GM13977 (cell line): ENCODE measurements around the gene MTG1.

ENCODE experiments used
- DNase-seq: peaks from one replicate; pipeline ENCODE4 v3.0.0; 2012; ENCODE audit warnings: low spot score
- in situ Hi-C: fragments of 300-500 bp; cut with MboI; formaldehyde crosslinking; loops from one replicate; pipeline ENCODE4 v1.12.0; 2022; ENCODE audit warnings: low sequenced_read_pairs, low pct_unique_long_range_greater_than_20kb, mixed read lengths, inconsistent platforms; ENCODE audit not compliant: unreplicated experiment
- TF ChIP-seq, protein P1 (sequence below): IDR thresholded peaks from 2 replicates; pipeline ENCODE4 v1.5.1; 2012; ENCODE audit warnings: mild to moderate bottlenecking, control low read depth; ENCODE audit not compliant: insufficient read depth; ENCODE audit errors: extremely low read depth, missing control alignments

Gene MTG1

GRCh38 chr10:133455611-133456031, 61.7 kb downstream of the MTG1 start:
- in situ Hi-C loops, result no loop called here

GRCh38 chr10:133456041-133456951, 62.3 kb downstream of the MTG1 start:
- DNase-seq, result no peak
- TF ChIP-seq, protein P1, sequence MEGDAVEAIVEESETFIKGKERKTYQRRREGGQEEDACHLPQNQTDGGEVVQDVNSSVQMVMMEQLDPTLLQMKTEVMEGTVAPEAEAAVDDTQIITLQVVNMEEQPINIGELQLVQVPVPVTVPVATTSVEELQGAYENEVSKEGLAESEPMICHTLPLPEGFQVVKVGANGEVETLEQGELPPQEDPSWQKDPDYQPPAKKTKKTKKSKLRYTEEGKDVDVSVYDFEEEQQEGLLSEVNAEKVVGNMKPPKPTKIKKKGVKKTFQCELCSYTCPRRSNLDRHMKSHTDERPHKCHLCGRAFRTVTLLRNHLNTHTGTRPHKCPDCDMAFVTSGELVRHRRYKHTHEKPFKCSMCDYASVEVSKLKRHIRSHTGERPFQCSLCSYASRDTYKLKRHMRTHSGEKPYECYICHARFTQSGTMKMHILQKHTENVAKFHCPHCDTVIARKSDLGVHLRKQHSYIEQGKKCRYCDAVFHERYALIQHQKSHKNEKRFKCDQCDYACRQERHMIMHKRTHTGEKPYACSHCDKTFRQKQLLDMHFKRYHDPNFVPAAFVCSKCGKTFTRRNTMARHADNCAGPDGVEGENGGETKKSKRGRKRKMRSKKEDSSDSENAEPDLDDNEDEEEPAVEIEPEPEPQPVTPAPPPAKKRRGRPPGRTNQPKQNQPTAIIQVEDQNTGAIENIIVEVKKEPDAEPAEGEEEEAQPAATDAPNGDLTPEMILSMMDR, result no peak
- in situ Hi-C loops, result no loop called here

More at GRCh38 chr10:133455611-133456031, 61.7 kb downstream of the MTG1 start:
- TF ChIP-seq, protein P1, result no peak
- no peak for DNase-seq

GRCh38 chr10:133457100-133457841, 63.3 kb downstream of the MTG1 start:
- TF ChIP-seq, protein P1, result no peak
- DNase-seq, result no peak
- in situ Hi-C loops, result no loop called here

DNA sequence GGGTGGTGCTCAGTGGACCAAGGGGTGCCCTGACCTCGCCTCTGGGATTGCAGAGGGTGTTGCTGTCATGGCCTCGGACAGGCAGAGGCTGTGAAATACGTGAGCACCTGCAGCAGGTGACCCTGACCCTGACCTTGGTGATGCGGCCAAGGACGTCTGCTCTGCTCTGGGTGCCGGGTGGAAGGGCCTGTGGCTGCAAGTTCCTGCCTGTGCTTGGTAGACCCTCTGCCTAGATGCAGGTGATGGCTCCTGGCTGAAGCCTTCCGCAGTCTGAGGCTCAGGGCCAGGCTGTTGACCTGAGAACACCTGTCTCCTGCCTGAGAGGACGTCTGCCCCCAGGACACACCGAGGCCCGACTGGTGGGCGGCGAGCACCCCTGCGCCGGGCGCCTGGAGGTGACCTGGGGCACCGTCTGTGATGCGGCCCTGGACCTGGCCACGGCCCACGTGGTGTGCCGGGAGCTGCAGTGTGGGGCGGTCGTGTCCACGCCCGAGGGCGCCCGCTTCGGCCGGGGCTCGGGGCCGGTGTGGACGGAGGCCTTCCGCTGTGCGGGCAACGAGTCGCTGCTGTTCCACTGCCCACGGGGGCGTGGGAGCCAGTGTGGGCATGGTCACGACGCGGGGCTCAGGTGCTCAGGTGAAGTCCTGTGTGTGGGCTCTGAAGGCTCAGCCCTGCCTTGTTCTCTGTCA, 64.2 kb downstream of the MTG1 start:
- TF ChIP-seq, protein P1, result no peak
- DNase-seq, result no peak
- in situ Hi-C loops, result no loop called here

GRCh38 chr10:133458710-133459453, 64.9 kb downstream of the MTG1 start:
- no peak for DNase-seq
- TF ChIP-seq, protein P1, result no peak
- in situ Hi-C loops, result no loop called here
